Measurements from ENCODE around the gene NDC1. TPM values are rescaled to one million over a fixed set of nuclear protein-coding genes. Genes with fewer than 3 reads are reported as not detected.

The NDC1 gene
- total RNA-seq, 2 donors from 2014 or later: 15.3 to 20.6 TPM

GRCh38 chr1:53851571-53852285 is 13.6 kb upstream of the NDC1 start:
- Histone ChIP-seq H3K4me1 (replicated peaks) (no peaks in the 10 kb centered on the region), H3K27me3 (replicated peaks; ENCODE audit: insufficient read depth) (no peaks in the 10 kb centered on the region), H3K27ac (no peak overlapping the region), H3K9me3 (no peaks in the 10 kb centered on the region), H3K36me3 (peaks cover 4 to 10% of the 10 kb centered on the region in 2 donors), H3K4me3 (no peak overlapping the region)
- no peak for TF ChIP-seq POLR2A (IDR thresholded peaks at IDR 0.05)
- TF ChIP-seq POLR2AphosphoS5 (IDR thresholded peaks at IDR 0.05): no peak
- TF ChIP-seq CTCF (IDR thresholded peaks at IDR 0.05): no peak
- intact Hi-C loops (cut with DNase I): no loop called here
- WGBS: 89% methylated on average over 9 of the region's 9 CpGs
- no peak for DNase-seq (ENCODE audit: low spot score)

GRCh38 chr1:53850082-53850673 is 12.1 kb upstream of the NDC1 start:
- Histone ChIP-seq H3K36me3 (peaks cover 0 to 1% of the 10 kb centered on the region in 2 donors), H3K27me3 (replicated peaks; ENCODE audit: insufficient read depth) (no peaks in the 10 kb centered on the region), H3K27ac (no peak overlapping the region), H3K4me3 (no peak overlapping the region), H3K4me1 (replicated peaks) (no peaks in the 10 kb centered on the region), H3K9me3 (no peaks in the 10 kb centered on the region)
- intact Hi-C loops (cut with DNase I): no loop called here
- DNase-seq (ENCODE audit: low spot score): no peak
- TF ChIP-seq CTCF (IDR thresholded peaks at IDR 0.05) (no peak), POLR2AphosphoS5 (IDR thresholded peaks at IDR 0.05) (no peak), POLR2A (IDR thresholded peaks at IDR 0.05) (no peak)
- 84% methylated on average over 7 of the region's 7 CpGs for WGBS

GRCh38 chr1:53847980-53848379 is 9.9 kb upstream of the NDC1 start:
- no peak for DNase-seq (ENCODE audit: low spot score)
- Histone ChIP-seq H3K4me3 (no peak overlapping the region), H3K27ac (no peak overlapping the region), H3K27me3 (replicated peaks; ENCODE audit: insufficient read depth) (no peaks in the 10 kb centered on the region), H3K36me3 (no peaks in the 10 kb centered on the region), H3K4me1 (replicated peaks) (no peaks in the 10 kb centered on the region), H3K9me3 (no peaks in the 10 kb centered on the region)
- 91% methylated on average over 6 of the region's 6 CpGs for WGBS
- intact Hi-C loops (cut with DNase I): no loop called here
- TF ChIP-seq POLR2AphosphoS5 (IDR thresholded peaks at IDR 0.05) (no peak), POLR2A (IDR thresholded peaks at IDR 0.05) (no peak), CTCF (IDR thresholded peaks at IDR 0.05) (no peak)

GRCh38 chr1:53842347-53842746 is 4.3 kb upstream of the NDC1 start:
- intact Hi-C loops (cut with DNase I): no loop called here
- no peak for DNase-seq (ENCODE audit: low spot score)
- 88% methylated on average over 3 of the region's 3 CpGs for whole genome bisulfite sequencing
- Histone ChIP-seq H3K4me1 (replicated peaks) (no peaks in the 10 kb centered on the region), H3K27ac (no peak overlapping the region), H3K4me3 (no peak overlapping the region), H3K27me3 (replicated peaks; ENCODE audit: insufficient read depth) (no peaks in the 10 kb centered on the region), H3K36me3 (no peaks in the 10 kb centered on the region), H3K9me3 (no peaks in the 10 kb centered on the region)
- TF ChIP-seq POLR2AphosphoS5 (IDR thresholded peaks at IDR 0.05) (no peak), POLR2A (IDR thresholded peaks at IDR 0.05) (no peak), CTCF (IDR thresholded peaks at IDR 0.05) (no peak)

GRCh38 chr1:53838654-53838974 is 518 bp upstream of the NDC1 start:
- TF ChIP-seq CTCF (IDR thresholded peaks at IDR 0.05) (no peak), POLR2AphosphoS5 (IDR thresholded peaks at IDR 0.05) (no peak), POLR2A (IDR thresholded peaks at IDR 0.05) (no peak)
- WGBS: 3% methylated on average over 2 of the region's 2 CpGs
- intact Hi-C loops (cut with DNase I): loop anchor here (10.0 kb wide), 1 partner anchor 354 kb away; no protein-coding TSS in a partner anchor
- H3K27me3 ChIP-seq (replicated peaks; ENCODE audit: insufficient read depth): no peaks in the 10 kb centered on the region
- H3K36me3 ChIP-seq: no peaks in the 10 kb centered on the region
- H3K9me3 ChIP-seq: no peaks in the 10 kb centered on the region
- H3K4me3 ChIP-seq: peak overlapping the region; percentile 83 to 84
- peak overlapping the region; percentile 89 to 91 for H3K27ac ChIP-seq
- H3K4me1 ChIP-seq (replicated peaks): no peaks in the 10 kb centered on the region
- DNase-seq (ENCODE audit: low spot score): no peak

Data from prostate gland (tissue), 2 donors.